ENCODE data around the gene GRIN2B.

Gene GRIN2B

GRCh38 chr12:13981296-13981962 lies at the start of gene GRIN2B:
TSS of gene GRIN2B (minus strand) at chr12:13981602. CDS start at chr12:13866208, 115,394 bp downstream.
- no peak for DNase-seq

- no peak for DNase-seq
Observed at GRCh38 chr12:14026537-14026936, 45.1 kb upstream of the GRIN2B start.

- DNase-seq = no peak
Observed at GRCh38 chr12:14024591-14024990, 43.2 kb upstream of the GRIN2B start.

- no peak for DNase-seq
Observed at GRCh38 chr12:14018080-14018479, 36.7 kb upstream of the GRIN2B start.

GRCh38 chr12:14010989-14011388 lies 29.6 kb upstream of the GRIN2B start:
- DNase-seq = no peak

- DNase-seq = no peak
Observed at GRCh38 chr12:14007639-14008038, 26.2 kb upstream of the GRIN2B start.

GRCh38 chr12:13992585-13992984 lies 11.2 kb upstream of the GRIN2B start:
- no peak for DNase-seq

GRCh38 chr12:13992106-13992505 lies 10.7 kb upstream of the GRIN2B start:
- no peak for DNase-seq

- DNase-seq = no peak
Observed at GRCh38 chr12:13986031-13986430, 4.6 kb upstream of the GRIN2B start.

GRCh38 chr12:13981990-13982389 lies 588 bp upstream of the GRIN2B start:
- DNase-seq = no peak

GRCh38 chr12:13980538-13981295 lies 685 bp downstream of the GRIN2B start:
- DNase-seq = no peak

- DNase-seq = no peak
Observed at GRCh38 chr12:13979772-13980378, 1.5 kb downstream of the GRIN2B start.

GRCh38 chr12:13978876-13979275 lies 2.5 kb downstream of the GRIN2B start:
- no peak for DNase-seq

GRCh38 chr12:13976880-13977279 lies 4.5 kb downstream of the GRIN2B start:
- DNase-seq = no peak

GRCh38 chr12:13976028-13976584 lies 5.3 kb downstream of the GRIN2B start:
- DNase-seq = no peak

- DNase-seq = no peak
Observed at GRCh38 chr12:13973996-13974395, 7.4 kb downstream of the GRIN2B start.

GRCh38 chr12:13970803-13971202 lies 10.6 kb downstream of the GRIN2B start:
- DNase-seq = no peak

- no peak for DNase-seq
Observed at GRCh38 chr12:13968281-13968680, 13.1 kb downstream of the GRIN2B start.

GRCh38 chr12:13964666-13965065 lies 16.7 kb downstream of the GRIN2B start:
- no peak for DNase-seq

GRCh38 chr12:13962699-13963098 lies 18.7 kb downstream of the GRIN2B start:
- DNase-seq = no peak

- no peak for DNase-seq
Observed at GRCh38 chr12:13961971-13962370, 19.4 kb downstream of the GRIN2B start.

- no peak for DNase-seq
Observed at GRCh38 chr12:13959131-13959723, 22.2 kb downstream of the GRIN2B start.

GRCh38 chr12:13957576-13957975 lies 23.8 kb downstream of the GRIN2B start:
- no peak for DNase-seq
